Sigmoid colon (tissue), 4 donors: Measurements from ENCODE around the gene KAZN.

Experiments used
- EP300 ChIP-seq, 4 donors: sonication (generic); formaldehyde crosslinking; IDR thresholded peaks; one replicate each; pipeline ENCODE4 v1.6.1; 2017; ENCODE audit warnings: antibody characterized with exemption in 4 of 4
- POLR2A ChIP-seq, 2 donors: fragments of 450-650 bp; IDR thresholded peaks; one replicate each; pipeline ENCODE4 v1.6.1; 2016; ENCODE audit warnings: antibody characterized with exemption in 2 of 2, mild to moderate bottlenecking in 2 of 2, moderate library complexity in 2 of 2
- POLR2AphosphoS5 ChIP-seq, 4 donors: sonication (generic); formaldehyde crosslinking; IDR thresholded peaks; one replicate each; pipeline ENCODE4 v1.6.1; 2017; ENCODE audit warnings: antibody characterized with exemption in 4 of 4

GRCh38 chr1:14919289-14919688, 320.8 kb downstream of the KAZN start:
- TF ChIP-seq POLR2AphosphoS5 (IDR thresholded peaks at IDR 0.05), result no peak
- no peak for TF ChIP-seq POLR2A (IDR thresholded peaks at IDR 0.05)
- no peak for TF ChIP-seq EP300 (IDR thresholded peaks at IDR 0.05)
